Neural cell (in vitro differentiated cells): ENCODE data around the gene ANXA1. TPM values are rescaled to one million over a fixed set of nuclear protein-coding genes. Genes with fewer than 3 reads are reported as not detected.

Source experiments
- H2AFZ ChIP-seq: fragments of 200-600, 300-800 bp; sonication (generic), shearing (Covaris generic); 2 replicates; pipeline ENCODE4 v1.6.0; 2014; ENCODE audit warnings: low read depth, mild to moderate bottlenecking, antibody characterized with exemption, low read length, moderate library complexity
- H3F3A ChIP-seq: fragments of 200-600 bp; shearing (Covaris generic); 2 replicates; pipeline ENCODE4 v1.6.1; 2016; ENCODE audit warnings: mild to moderate bottlenecking, moderate library complexity, mixed read lengths, antibody characterized with exemption, low read length; ENCODE audit not compliant: insufficient read depth, poor library complexity, severe bottlenecking
- H3K27ac ChIP-seq: fragments of 200-600, 300-800 bp; sonication (generic), shearing (Covaris generic); 2 replicates; pipeline ENCODE4 v1.5.1; 2014; ENCODE audit warnings: mild to moderate bottlenecking, low read length, moderate library complexity
- H3K27me3 ChIP-seq: fragments of 300-800, 200-600 bp; sonication (generic), shearing (Covaris generic); 2 replicates; pipeline ENCODE4 v1.6.0; 2014; ENCODE audit warnings: mild to moderate bottlenecking, low read depth, low read length, moderate library complexity; ENCODE audit not compliant: insufficient read depth
- H3K36me3 ChIP-seq: fragments of 300-800, 200-600 bp; sonication (generic), shearing (Covaris generic); 2 replicates; pipeline ENCODE4 v1.5.1; 2014; ENCODE audit warnings: mild to moderate bottlenecking, antibody characterized with exemption, low read length, moderate library complexity; ENCODE audit not compliant: insufficient read depth
- H3K4me2 ChIP-seq: fragments of 300-800, 200-600 bp; sonication (generic), shearing (Covaris generic); 2 replicates; pipeline ENCODE4 v1.6.0; 2014; ENCODE audit warnings: mild to moderate bottlenecking, low read length
- H3K4me3 ChIP-seq: fragments of 300-800, 200-600 bp; sonication (generic), shearing (Covaris generic); 2 replicates; pipeline ENCODE4 v1.5.1; 2014; ENCODE audit warnings: mild to moderate bottlenecking, low read length, moderate library complexity
- H3K79me2 ChIP-seq: fragments of 200-600 bp; shearing (Covaris generic); replicated peaks from 2 replicates; pipeline ENCODE4 v1.6.0; 2014; ENCODE audit warnings: mild to moderate bottlenecking, low read length, moderate library complexity; ENCODE audit not compliant: insufficient read depth
- H3K9ac ChIP-seq: fragments of 300-800, 200-600 bp; sonication (generic), shearing (Covaris generic); 2 replicates; pipeline ENCODE4 v1.6.1; 2016; ENCODE audit warnings: mild to moderate bottlenecking, low read length, mixed read lengths
- H3K9me2 ChIP-seq: fragments of 200-600 bp; shearing (Covaris generic); 2 replicates; pipeline ENCODE4 v1.6.1; 2016; ENCODE audit warnings: mild to moderate bottlenecking, low read length, mixed read lengths; ENCODE audit not compliant: insufficient read depth
- H3K9me3 ChIP-seq: fragments of 200-600, 300-800 bp; sonication (generic), shearing (Covaris generic); 2 replicates; pipeline ENCODE4 v1.6.1; 2016; ENCODE audit warnings: mild to moderate bottlenecking, mixed run types, low read length, moderate library complexity, mixed read lengths
- H4K20me1 ChIP-seq: fragments of 200-600 bp; shearing (Covaris generic); 2 replicates; pipeline ENCODE4 v1.6.1; 2016; ENCODE audit warnings: mild to moderate bottlenecking, mixed run types; ENCODE audit not compliant: insufficient read depth
- EP300 ChIP-seq: fragments of 450-650 bp; conservative IDR thresholded peaks from 2 replicates; pipeline ENCODE4 v1.6.1; 2014; ENCODE audit warnings: antibody characterized with exemption, mild to moderate bottlenecking, moderate library complexity; ENCODE audit not compliant: poor library complexity, severe bottlenecking
- EZH2 ChIP-seq: fragments of 200-600, 300-800 bp; shearing (Covaris generic), sonication (generic); IDR thresholded peaks from 2 replicates; pipeline ENCODE4 v1.6.1; 2014; ENCODE audit warnings: antibody characterized with exemption, low read length, borderline replicate concordance, mild to moderate bottlenecking; ENCODE audit not compliant: insufficient read depth, poor library complexity, severe bottlenecking
- MXI1 ChIP-seq: fragments of 450-650 bp; conservative IDR thresholded peaks from 2 replicates; pipeline ENCODE4 v1.6.1; 2014; ENCODE audit warnings: antibody characterized with exemption, mild to moderate bottlenecking; ENCODE audit not compliant: poor library complexity, severe bottlenecking
- POLR2AphosphoS5 ChIP-seq: IDR thresholded peaks from 2 replicates; pipeline ENCODE4 v1.6.1; 2012
- RAD21 ChIP-seq: fragments of 450-650 bp; conservative IDR thresholded peaks from 2 replicates; pipeline ENCODE4 v1.6.1; 2014; ENCODE audit warnings: antibody characterized with exemption, mild to moderate bottlenecking, moderate library complexity
- SMC3 ChIP-seq: fragments of 450-650 bp; conservative IDR thresholded peaks from 2 replicates; pipeline ENCODE4 v1.6.1; 2014; ENCODE audit warnings: antibody characterized with exemption, mild to moderate bottlenecking, moderate library complexity; ENCODE audit not compliant: poor library complexity
- TAF1 ChIP-seq: IDR thresholded peaks from 2 replicates; pipeline ENCODE4 v1.6.1; 2012; ENCODE audit warnings: low read depth
- polyA plus RNA-seq: library from polyadenylated mRNA; depleted of rRNA; stranded (reverse); fragments of >200 nt; gene quantifications from 2 replicates; pipeline ENCODE4 v1.2.3, GENCODE V29; 2014
- TF ChIP-seq, protein P1 (sequence below): fragments of 450-650 bp; IDR thresholded peaks from 2 replicates; pipeline ENCODE4 v1.5.1; 2014; ENCODE audit warnings: antibody characterized with exemption, mild to moderate bottlenecking, moderate library complexity; ENCODE audit not compliant: poor library complexity, severe bottlenecking
- TF ChIP-seq, protein P2 (sequence below): IDR thresholded peaks from 2 replicates; pipeline ENCODE4 v1.6.1; 2012; ENCODE audit warnings: borderline replicate concordance

The ANXA1 gene
- polyA plus RNA-seq, 1 donor from 2014 or later, result 5.8 TPM

DNA sequence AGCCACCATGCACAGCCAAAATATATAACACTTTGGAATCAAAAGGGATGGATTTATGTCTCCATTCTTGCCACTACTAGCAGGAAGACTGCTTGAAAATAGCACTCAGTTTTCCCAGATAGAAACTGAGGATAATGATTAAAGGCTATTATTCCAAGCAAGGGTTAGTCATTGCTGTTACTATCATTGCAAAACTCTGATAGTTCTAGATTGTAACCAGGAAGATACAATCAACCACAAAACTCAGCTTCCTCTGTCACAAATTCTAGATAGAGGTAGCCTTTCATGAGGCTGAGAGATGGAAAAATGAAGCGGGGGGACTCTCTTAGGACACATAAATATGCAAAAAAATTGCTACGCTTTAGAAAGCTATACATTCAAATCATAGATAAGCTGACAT, 3.1 kb downstream of the ANXA1 start:
- Histone ChIP-seq H3K36me3 (no peaks in the 10 kb centered on the region), H3K4me3 (no peak overlapping the region), H3K27ac (no peak overlapping the region), H3K4me2 (no peak overlapping the region), H3K9me2 (no peaks in the 10 kb centered on the region), H3F3A (no peaks in the 10 kb centered on the region), H3K27me3 (no peaks in the 10 kb centered on the region), H2AFZ (no peak overlapping the region), H3K9me3 (no peaks in the 10 kb centered on the region), H3K9ac (no peak overlapping the region), H3K79me2 (no peaks in the 10 kb centered on the region), H4K20me1 (no peaks in the 10 kb centered on the region)
- TF ChIP-seq, protein P1, sequence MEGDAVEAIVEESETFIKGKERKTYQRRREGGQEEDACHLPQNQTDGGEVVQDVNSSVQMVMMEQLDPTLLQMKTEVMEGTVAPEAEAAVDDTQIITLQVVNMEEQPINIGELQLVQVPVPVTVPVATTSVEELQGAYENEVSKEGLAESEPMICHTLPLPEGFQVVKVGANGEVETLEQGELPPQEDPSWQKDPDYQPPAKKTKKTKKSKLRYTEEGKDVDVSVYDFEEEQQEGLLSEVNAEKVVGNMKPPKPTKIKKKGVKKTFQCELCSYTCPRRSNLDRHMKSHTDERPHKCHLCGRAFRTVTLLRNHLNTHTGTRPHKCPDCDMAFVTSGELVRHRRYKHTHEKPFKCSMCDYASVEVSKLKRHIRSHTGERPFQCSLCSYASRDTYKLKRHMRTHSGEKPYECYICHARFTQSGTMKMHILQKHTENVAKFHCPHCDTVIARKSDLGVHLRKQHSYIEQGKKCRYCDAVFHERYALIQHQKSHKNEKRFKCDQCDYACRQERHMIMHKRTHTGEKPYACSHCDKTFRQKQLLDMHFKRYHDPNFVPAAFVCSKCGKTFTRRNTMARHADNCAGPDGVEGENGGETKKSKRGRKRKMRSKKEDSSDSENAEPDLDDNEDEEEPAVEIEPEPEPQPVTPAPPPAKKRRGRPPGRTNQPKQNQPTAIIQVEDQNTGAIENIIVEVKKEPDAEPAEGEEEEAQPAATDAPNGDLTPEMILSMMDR, result no peak
- no peak for TF ChIP-seq RAD21
- no peak for TF ChIP-seq SMC3

DNA sequence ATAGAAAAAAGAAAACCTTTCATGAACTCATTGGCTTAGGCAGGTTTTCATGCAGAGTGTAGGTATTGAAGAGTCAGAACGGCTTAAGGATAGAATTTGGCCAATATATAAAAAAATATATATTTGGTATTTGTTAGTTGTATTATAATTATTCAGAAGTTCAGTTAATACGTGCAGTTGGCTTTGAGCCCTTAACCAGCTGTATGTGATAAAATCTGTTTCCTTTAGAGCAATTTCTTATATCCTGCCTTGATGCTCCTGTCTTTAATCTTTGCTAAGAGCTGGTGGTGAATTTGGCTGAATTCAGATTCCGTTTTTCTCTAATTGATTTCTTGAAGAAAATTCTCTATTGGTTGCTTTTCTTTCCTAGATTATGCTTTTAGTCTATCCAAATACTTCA, 3.7 kb downstream of the ANXA1 start:
- no peaks in the 10 kb centered on the region for H3K9me2 ChIP-seq
- no peak overlapping the region for H3K4me3 ChIP-seq
- no peaks in the 10 kb centered on the region for H4K20me1 ChIP-seq
- no peaks in the 10 kb centered on the region for H3F3A ChIP-seq
- no peak for TF ChIP-seq POLR2AphosphoS5
- no peak for TF ChIP-seq SMC3
- TF ChIP-seq TAF1, result no peak
- TF ChIP-seq, protein P2, sequence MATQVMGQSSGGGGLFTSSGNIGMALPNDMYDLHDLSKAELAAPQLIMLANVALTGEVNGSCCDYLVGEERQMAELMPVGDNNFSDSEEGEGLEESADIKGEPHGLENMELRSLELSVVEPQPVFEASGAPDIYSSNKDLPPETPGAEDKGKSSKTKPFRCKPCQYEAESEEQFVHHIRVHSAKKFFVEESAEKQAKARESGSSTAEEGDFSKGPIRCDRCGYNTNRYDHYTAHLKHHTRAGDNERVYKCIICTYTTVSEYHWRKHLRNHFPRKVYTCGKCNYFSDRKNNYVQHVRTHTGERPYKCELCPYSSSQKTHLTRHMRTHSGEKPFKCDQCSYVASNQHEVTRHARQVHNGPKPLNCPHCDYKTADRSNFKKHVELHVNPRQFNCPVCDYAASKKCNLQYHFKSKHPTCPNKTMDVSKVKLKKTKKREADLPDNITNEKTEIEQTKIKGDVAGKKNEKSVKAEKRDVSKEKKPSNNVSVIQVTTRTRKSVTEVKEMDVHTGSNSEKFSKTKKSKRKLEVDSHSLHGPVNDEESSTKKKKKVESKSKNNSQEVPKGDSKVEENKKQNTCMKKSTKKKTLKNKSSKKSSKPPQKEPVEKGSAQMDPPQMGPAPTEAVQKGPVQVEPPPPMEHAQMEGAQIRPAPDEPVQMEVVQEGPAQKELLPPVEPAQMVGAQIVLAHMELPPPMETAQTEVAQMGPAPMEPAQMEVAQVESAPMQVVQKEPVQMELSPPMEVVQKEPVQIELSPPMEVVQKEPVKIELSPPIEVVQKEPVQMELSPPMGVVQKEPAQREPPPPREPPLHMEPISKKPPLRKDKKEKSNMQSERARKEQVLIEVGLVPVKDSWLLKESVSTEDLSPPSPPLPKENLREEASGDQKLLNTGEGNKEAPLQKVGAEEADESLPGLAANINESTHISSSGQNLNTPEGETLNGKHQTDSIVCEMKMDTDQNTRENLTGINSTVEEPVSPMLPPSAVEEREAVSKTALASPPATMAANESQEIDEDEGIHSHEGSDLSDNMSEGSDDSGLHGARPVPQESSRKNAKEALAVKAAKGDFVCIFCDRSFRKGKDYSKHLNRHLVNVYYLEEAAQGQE, result no peak
- no peak for TF ChIP-seq EZH2
- no peak for TF ChIP-seq EP300
- TF ChIP-seq RAD21, result no peak
- no peak for TF ChIP-seq MXI1
- no peaks in the 10 kb centered on the region for H3K36me3 ChIP-seq
- H3K9ac ChIP-seq, result no peak overlapping the region
- no peak overlapping the region for H3K4me2 ChIP-seq
- H3K27ac ChIP-seq, result no peak overlapping the region
- H3K27me3 ChIP-seq, result no peaks in the 10 kb centered on the region
- H3K79me2 ChIP-seq, result no peaks in the 10 kb centered on the region
- H2AFZ ChIP-seq, result no peak overlapping the region
- H3K9me3 ChIP-seq, result no peaks in the 10 kb centered on the region
